ENCODE measurements around the gene SLC25A26.

Gene SLC25A26

GRCh38 chr3:66380200-66380932, 159.6 kb downstream of the SLC25A26 start:
- DNase-seq, result no peak

- no peak for DNase-seq
Observed at GRCh38 chr3:66381626-66382025, 160.8 kb downstream of the SLC25A26 start.

- DNase-seq, result no peak
Observed at GRCh38 chr3:66382142-66382541, 161.3 kb downstream of the SLC25A26 start.

- DNase-seq, result no peak
Observed at GRCh38 chr3:66383023-66383422, 162.2 kb downstream of the SLC25A26 start.

GRCh38 chr3:66383998-66384745, 163.4 kb downstream of the SLC25A26 start:
- DNase-seq, result no peak

GRCh38 chr3:66385066-66385465, 164.3 kb downstream of the SLC25A26 start:
- DNase-seq, result no peak

- DNase-seq, result no peak
Observed at GRCh38 chr3:66386011-66386924, 165.5 kb downstream of the SLC25A26 start.

GRCh38 chr3:66386925-66387650, 166.3 kb downstream of the SLC25A26 start:
- DNase-seq, result no peak

GRCh38 chr3:66390013-66390412, 169.2 kb downstream of the SLC25A26 start:
- DNase-seq, result no peak

- no peak for DNase-seq
Observed at GRCh38 chr3:66392512-66392911, 171.7 kb downstream of the SLC25A26 start.

- DNase-seq, result no peak
Observed at GRCh38 chr3:66392966-66393332, 172.1 kb downstream of the SLC25A26 start.

GRCh38 chr3:66393333-66394005, 172.7 kb downstream of the SLC25A26 start:
- no peak for DNase-seq

- peak; percentile 48 for DNase-seq
Observed at GRCh38 chr3:66394019-66394752, 173.4 kb downstream of the SLC25A26 start.

- no peak for DNase-seq
Observed at GRCh38 chr3:66394753-66395249, 174.0 kb downstream of the SLC25A26 start.

- no peak for DNase-seq
Observed at GRCh38 chr3:66395635-66396034, 174.8 kb downstream of the SLC25A26 start.

GRCh38 chr3:66396161-66396760, 175.5 kb downstream of the SLC25A26 start:
- no peak for DNase-seq

- no peak for DNase-seq
Observed at GRCh38 chr3:66396888-66397287, 176.1 kb downstream of the SLC25A26 start.

GRCh38 chr3:66397745-66398144, 176.9 kb downstream of the SLC25A26 start:
- no peak for DNase-seq

- DNase-seq, result no peak
Observed at GRCh38 chr3:66398228-66399025, 177.6 kb downstream of the SLC25A26 start.
